GM06990 (cell line): ENCODE measurements around the gene REPS1.

Experiments
- DNase-seq: peaks from one replicate; pipeline ENCODE4 v3.0.0-alpha.2; 2011; ENCODE audit not compliant: insufficient read length; ENCODE audit errors: extremely low read depth
- H3K27me3 ChIP-seq: replicated peaks from 2 replicates; pipeline ENCODE4 v1.6.0; 2011; ENCODE audit warnings: low read length; ENCODE audit not compliant: control insufficient read depth, insufficient read depth
- H3K36me3 ChIP-seq: 2 replicates; pipeline ENCODE4 v1.5.1; 2011; ENCODE audit warnings: low read length; ENCODE audit not compliant: control insufficient read depth, insufficient read depth
- H3K4me3 ChIP-seq: replicated peaks from 2 replicates; pipeline ENCODE4 v1.5.1; 2011; ENCODE audit warnings: low read depth, mild to moderate bottlenecking, control low read depth, low read length
- CTCF ChIP-seq: IDR thresholded peaks from 2 replicates; pipeline ENCODE4 v1.5.1; 2011; ENCODE audit warnings: low read length, control low read depth, mild to moderate bottlenecking, inconsistent platforms; ENCODE audit not compliant: insufficient read depth, poor library complexity, severe bottlenecking

Gene REPS1

GRCh38 chr6:138862456-138862855 is 125.6 kb downstream of the REPS1 start:
- H3K4me3 ChIP-seq, result no peak overlapping the region
- TF ChIP-seq CTCF, result no peak
- H3K27me3 ChIP-seq, result no peaks in the 10 kb centered on the region
- no peaks in the 10 kb centered on the region for H3K36me3 ChIP-seq
- DNase-seq, result no peak

- no peaks in the 10 kb centered on the region for H3K27me3 ChIP-seq
- H3K36me3 ChIP-seq, result no peaks in the 10 kb centered on the region
- DNase-seq, result no peak
- no peak overlapping the region for H3K4me3 ChIP-seq
- TF ChIP-seq CTCF, result no peak
Observed at GRCh38 chr6:138857775-138858174, 130.3 kb downstream of the REPS1 start.

GRCh38 chr6:138856654-138857053 is 131.4 kb downstream of the REPS1 start:
- DNase-seq, result no peak

More at GRCh38 chr6:138856654-138857053, 131.4 kb downstream of the REPS1 start:
- H3K4me3 ChIP-seq, result no peak overlapping the region
- no peak for TF ChIP-seq CTCF
- H3K36me3 ChIP-seq, result no peaks in the 10 kb centered on the region
- H3K27me3 ChIP-seq, result no peaks in the 10 kb centered on the region
